ENCODE measurements around the gene FAM131A. TPM values are rescaled to one million over a fixed set of nuclear protein-coding genes. Genes with fewer than 3 reads are reported as not detected.

The FAM131A gene
- total and polyA plus RNA-seq, 2 donors (not counting 3 experiments of a cell fraction or from before 2014, with no cell fraction given): 19.9 to 29.9 TPM

DNA sequence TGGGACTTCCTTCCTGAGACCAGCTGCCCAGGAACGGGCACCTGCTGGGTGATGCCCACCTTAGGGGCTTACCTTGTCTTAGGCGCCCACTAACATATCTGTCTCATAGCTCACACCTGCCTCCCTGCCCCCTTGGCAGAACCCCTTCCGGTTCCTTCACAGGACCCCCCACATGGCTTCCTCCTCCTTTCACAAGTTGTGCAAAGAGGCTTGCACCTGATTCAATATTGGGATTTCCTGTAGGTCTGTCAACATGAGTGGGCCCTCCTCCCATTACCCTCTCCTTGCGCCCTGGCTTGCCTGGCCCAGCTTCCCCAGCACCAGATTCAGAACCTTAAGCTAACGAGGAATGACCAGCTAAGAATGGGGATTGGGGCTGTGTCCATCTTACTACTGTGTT, 40.0 kb downstream of the FAM131A start:
- no peak for FAIRE-seq
- intact Hi-C loops (cut with micrococcal nuclease) (loop anchor here (10.0 kb wide), 1 partner anchor 397 kb away; no protein-coding TSS in a partner anchor), dilution Hi-C loops (cut with MboI; ENCODE audit: extremely low pct_ligation_motif_present, low sequenced_read_pairs) (no loop called here)

More for the DNA sequence above, 40.0 kb downstream of the FAM131A start:
- Histone ChIP-seq H2AFZ (ENCODE audit: low read depth, low read length) (no peak overlapping the region), H4K20me1 (replicated peaks; ENCODE audit: control insufficient read depth, extremely low read depth, insufficient read depth, low read length) (no peaks in the 10 kb centered on the region), H3K4me1 (ENCODE audit: control insufficient read depth, extremely low read depth, insufficient read depth, low read length) (peaks cover 10% of the 10 kb centered on the region), H3K4me2 (ENCODE audit: insufficient read depth, low read length) (no peak overlapping the region), H3K4me3 (replicated peaks in 1 of 3; ENCODE audit: insufficient read depth in 1 of 3, low read depth in 1 of 3, low read length in 3 of 3) (no peak overlapping the region), H3K9me1 (replicated peaks; ENCODE audit: control insufficient read depth, extremely low read depth, insufficient read depth, low read length) (no peaks in the 10 kb centered on the region), H3K27ac (ENCODE audit: insufficient read depth, low read depth, low read length) (no peak overlapping the region), H3K9ac (replicated peaks; ENCODE audit: extremely low read depth, insufficient read depth, low read length) (no peak overlapping the region), H3K9me3 (replicated peaks; ENCODE audit: control insufficient read depth, insufficient read depth, low read length) (no peaks in the 10 kb centered on the region), H3K36me3 (ENCODE audit: control insufficient read depth in 2 of 2, extremely low read depth in 1 of 2, insufficient read depth in 2 of 2, low read length in 2 of 2) (no peaks in the 10 kb centered on the region), H3K27me3 (ENCODE audit: control insufficient read depth in 2 of 2, insufficient read depth in 2 of 2, low read length in 2 of 2) (peaks cover 44 to 49% of the 10 kb centered on the region in 2 experiments), H3K79me2 (ENCODE audit: control insufficient read depth, insufficient read depth, low read length) (no peaks in the 10 kb centered on the region)
- BruUV-seq (replicated peaks): no TSS peak
- no peak for DNase-seq (ENCODE audit: low read depth, low spot score)
- ChIA-PET POLR2A (no interaction called here), CTCF (interaction anchor here (0.5 to 1.6 kb wide), 8 partner anchors 13 to 161 kb away, joined by 3 to 4 read pairs (median 3); no protein-coding TSS in a partner anchor)
- TF ChIP-seq FOS (IDR thresholded peaks at IDR 0.05; ENCODE audit: borderline replicate concordance, insufficient read depth, low read length) (no peak), JUN (IDR thresholded peaks at IDR 0.05; ENCODE audit: borderline replicate concordance, insufficient read depth, insufficient read length, low read depth) (no peak), POLR2AphosphoS5 (IDR thresholded peaks at IDR 0.05; ENCODE audit: insufficient read depth, low read depth, low read length) (no peak), CTCF (IDR thresholded peaks at IDR 0.05; ENCODE audit: extremely low read depth in 1 of 2, insufficient read depth in 1 of 2, low read depth in 1 of 2, low read length in 2 of 2) (no peak), MYC (IDR thresholded peaks at IDR 0.05; ENCODE audit: low read depth, low read length) (no peak), EZH2 (IDR thresholded peaks at IDR 0.05; ENCODE audit: borderline replicate concordance, low read depth, low read length, severe bottlenecking) (no peak)

Data from endothelial cell of umbilical vein (primary cell).